ENCODE data around the gene NEMF.

GRCh38 chr14:49898485-49898884 lies 45.9 kb upstream of the NEMF start:
- no peak for TF ChIP-seq CTCF (IDR thresholded peaks at IDR 0.05; ENCODE audit: poor library complexity, severe bottlenecking)
- no peak for TF ChIP-seq TAF1 (IDR thresholded peaks at IDR 0.05; ENCODE audit: low read depth)
- TF ChIP-seq RAD21 (conservative IDR thresholded peaks at IDR 0.05), result no peak
- TF ChIP-seq EZH2 (IDR thresholded peaks at IDR 0.05; ENCODE audit: borderline replicate concordance, insufficient read depth, low read length, poor library complexity, severe bottlenecking), result no peak
- TF ChIP-seq REST (IDR thresholded peaks at IDR 0.05; ENCODE audit: borderline replicate concordance), result no peak
- TF ChIP-seq POLR2AphosphoS5 (IDR thresholded peaks at IDR 0.05), result no peak
- TF ChIP-seq EP300 (conservative IDR thresholded peaks at IDR 0.05; ENCODE audit: poor library complexity, severe bottlenecking), result no peak
